Vagina (tissue), 2 donors: ENCODE data around the gene NRXN3.

Experiments used
- CTCF ChIP-seq, 3 experiments: fragments of 450-650 bp in 2 of 3; fragments of 200-600 bp in 1 of 3; sonication (generic) in 1 of 3; IDR thresholded peaks; one replicate each; pipeline ENCODE4 v1.5.1; 2017 to 2019; ENCODE audit warnings: antibody characterized with exemption in 3 of 3, mild to moderate bottlenecking in 2 of 3, moderate library complexity in 2 of 3
- POLR2A ChIP-seq, 2 donors: fragments of 450-650 bp; IDR thresholded peaks; one replicate each; pipeline ENCODE4 v1.6.1; 2017; ENCODE audit warnings: antibody characterized with exemption in 2 of 2, mild to moderate bottlenecking in 2 of 2, moderate library complexity in 2 of 2
- POLR2AphosphoS5 ChIP-seq, 2 donors: sonication (generic); formaldehyde crosslinking; IDR thresholded peaks; one replicate each; pipeline ENCODE4 v1.9.0; 2017; ENCODE audit warnings: antibody characterized with exemption in 2 of 2, mild to moderate bottlenecking in 2 of 2, low read depth in 1 of 2; ENCODE audit not compliant: insufficient read depth in 1 of 2

DNA sequence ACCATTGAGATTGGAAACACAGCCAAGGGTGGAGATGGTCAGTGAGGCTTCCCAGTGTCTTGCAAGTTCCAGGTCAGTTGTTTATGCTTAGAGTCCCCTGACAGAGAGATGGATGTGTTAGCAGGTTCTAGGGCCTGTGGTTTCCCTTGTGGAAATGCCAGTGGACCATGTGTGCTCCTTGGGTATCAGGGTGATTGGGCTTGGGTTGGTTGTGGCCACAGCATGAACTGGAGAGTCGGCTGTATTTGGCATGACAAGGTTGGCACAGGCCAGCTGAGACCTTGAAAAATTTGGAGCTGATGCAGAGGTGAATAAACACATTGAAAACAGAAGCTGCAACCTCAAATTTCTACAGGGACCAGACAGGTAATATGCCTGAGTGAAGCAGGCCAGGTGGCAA, 1373.2 kb downstream of the NRXN3 start:
- TF ChIP-seq CTCF (IDR thresholded peaks at IDR 0.05) (no peak), POLR2A (IDR thresholded peaks at IDR 0.05) (no peak), POLR2AphosphoS5 (IDR thresholded peaks at IDR 0.05; ENCODE audit: insufficient read depth in 1 of 2, low read depth in 1 of 2) (no peak)
